ENCODE results near the gene RAB43. TPM values are rescaled to one million over a fixed set of nuclear protein-coding genes. Genes with fewer than 3 reads are reported as not detected.
"Not testable (repeated sequence)": the region's sequence is repeated elsewhere in the genome, so short reads cannot be mapped to it uniquely, and the experiment has no call there.

RAB43 gene
- total RNA-seq, 1 donor from 2014 or later: 23.8 TPM

GRCh38 chr3:129077222-129077621, 44.4 kb downstream of the RAB43 start:
- Mint-ChIP-seq H3K27me3 (no peaks in the 10 kb centered on the region), H3K4me3 (ENCODE audit: low read depth) (no peak overlapping the region), H3K4me1 (ENCODE audit: low read depth) (no peaks in the 10 kb centered on the region), H3K27ac (no peak overlapping the region), H3K36me3 (ENCODE audit: insufficient read depth) (no peaks in the 10 kb centered on the region), H3K9me3 (ENCODE audit: low read depth) (no peaks in the 10 kb centered on the region)
- no peak for DNase-seq (ENCODE audit: low spot score, unreplicated experiment)
- TF ChIP-seq, protein P1, sequence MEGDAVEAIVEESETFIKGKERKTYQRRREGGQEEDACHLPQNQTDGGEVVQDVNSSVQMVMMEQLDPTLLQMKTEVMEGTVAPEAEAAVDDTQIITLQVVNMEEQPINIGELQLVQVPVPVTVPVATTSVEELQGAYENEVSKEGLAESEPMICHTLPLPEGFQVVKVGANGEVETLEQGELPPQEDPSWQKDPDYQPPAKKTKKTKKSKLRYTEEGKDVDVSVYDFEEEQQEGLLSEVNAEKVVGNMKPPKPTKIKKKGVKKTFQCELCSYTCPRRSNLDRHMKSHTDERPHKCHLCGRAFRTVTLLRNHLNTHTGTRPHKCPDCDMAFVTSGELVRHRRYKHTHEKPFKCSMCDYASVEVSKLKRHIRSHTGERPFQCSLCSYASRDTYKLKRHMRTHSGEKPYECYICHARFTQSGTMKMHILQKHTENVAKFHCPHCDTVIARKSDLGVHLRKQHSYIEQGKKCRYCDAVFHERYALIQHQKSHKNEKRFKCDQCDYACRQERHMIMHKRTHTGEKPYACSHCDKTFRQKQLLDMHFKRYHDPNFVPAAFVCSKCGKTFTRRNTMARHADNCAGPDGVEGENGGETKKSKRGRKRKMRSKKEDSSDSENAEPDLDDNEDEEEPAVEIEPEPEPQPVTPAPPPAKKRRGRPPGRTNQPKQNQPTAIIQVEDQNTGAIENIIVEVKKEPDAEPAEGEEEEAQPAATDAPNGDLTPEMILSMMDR (IDR thresholded peaks at IDR 0.05; ENCODE audit: unreplicated experiment): no peak

- TF ChIP-seq, protein P1 (IDR thresholded peaks at IDR 0.05; ENCODE audit: unreplicated experiment): no peak
- H3K27me3 Mint-ChIP-seq: peaks cover 3% of the 10 kb centered on the region
- DNase-seq (ENCODE audit: low spot score, unreplicated experiment): no peak
- peaks cover 4% of the 10 kb centered on the region for H3K9me3 Mint-ChIP-seq (ENCODE audit: low read depth)
- no peak overlapping the region for H3K27ac Mint-ChIP-seq
- H3K36me3 Mint-ChIP-seq (ENCODE audit: insufficient read depth): no peaks in the 10 kb centered on the region
- no peak overlapping the region for H3K4me3 Mint-ChIP-seq (ENCODE audit: low read depth)
- H3K4me1 Mint-ChIP-seq (ENCODE audit: low read depth): peaks cover 3% of the 10 kb centered on the region
Observed at GRCh38 chr3:129070086-129070885, 51.3 kb downstream of the RAB43 start.

- H3K36me3 Mint-ChIP-seq (ENCODE audit: insufficient read depth); H3K27ac Mint-ChIP-seq; H3K4me3 Mint-ChIP-seq (ENCODE audit: low read depth); H3K9me3 Mint-ChIP-seq (ENCODE audit: low read depth); H3K27me3 Mint-ChIP-seq; DNase-seq (ENCODE audit: low spot score, unreplicated experiment); H3K4me1 Mint-ChIP-seq (ENCODE audit: low read depth): not testable (repeated sequence)
Observed at GRCh38 chr3:129069313-129070085, 52.1 kb downstream of the RAB43 start.

- H3K9me3 Mint-ChIP-seq (ENCODE audit: low read depth): peaks cover 4% of the 10 kb centered on the region
- TF ChIP-seq, protein P1 (IDR thresholded peaks at IDR 0.05; ENCODE audit: unreplicated experiment): no peak
- H3K27ac Mint-ChIP-seq: no peak overlapping the region
- H3K27me3 Mint-ChIP-seq: peaks cover 6% of the 10 kb centered on the region
- peaks cover 3% of the 10 kb centered on the region for H3K4me1 Mint-ChIP-seq (ENCODE audit: low read depth)
- no peaks in the 10 kb centered on the region for H3K36me3 Mint-ChIP-seq (ENCODE audit: insufficient read depth)
- no peak for DNase-seq (ENCODE audit: low spot score, unreplicated experiment)
- no peak overlapping the region for H3K4me3 Mint-ChIP-seq (ENCODE audit: low read depth)
Observed at GRCh38 chr3:129068291-129068886, 53.2 kb downstream of the RAB43 start.

DNA sequence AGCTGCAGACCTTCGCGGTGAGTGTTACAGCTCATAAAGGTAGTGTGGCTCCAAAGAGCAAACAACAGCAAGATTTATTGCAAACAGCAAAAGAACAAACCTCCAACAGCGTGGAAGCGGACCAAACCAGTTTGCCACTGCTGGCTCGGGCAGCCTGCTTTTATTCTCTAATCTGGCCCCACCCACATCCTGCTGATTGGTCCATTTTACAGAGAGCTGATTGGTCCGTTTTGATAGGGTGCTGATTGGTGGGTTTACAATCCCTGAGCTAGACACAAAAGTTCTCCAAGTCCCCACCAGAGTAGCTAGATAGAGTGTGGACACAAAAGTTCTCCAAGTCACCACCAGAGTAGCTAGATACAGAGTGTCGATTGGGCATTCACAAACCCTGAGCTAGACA, 53.9 kb downstream of the RAB43 start:
- H3K9me3 Mint-ChIP-seq (ENCODE audit: low read depth); H3K27me3 Mint-ChIP-seq; H3K36me3 Mint-ChIP-seq (ENCODE audit: insufficient read depth); H3K4me3 Mint-ChIP-seq (ENCODE audit: low read depth); H3K27ac Mint-ChIP-seq; H3K4me1 Mint-ChIP-seq (ENCODE audit: low read depth); DNase-seq (ENCODE audit: low spot score, unreplicated experiment): not testable (repeated sequence)

DNA sequence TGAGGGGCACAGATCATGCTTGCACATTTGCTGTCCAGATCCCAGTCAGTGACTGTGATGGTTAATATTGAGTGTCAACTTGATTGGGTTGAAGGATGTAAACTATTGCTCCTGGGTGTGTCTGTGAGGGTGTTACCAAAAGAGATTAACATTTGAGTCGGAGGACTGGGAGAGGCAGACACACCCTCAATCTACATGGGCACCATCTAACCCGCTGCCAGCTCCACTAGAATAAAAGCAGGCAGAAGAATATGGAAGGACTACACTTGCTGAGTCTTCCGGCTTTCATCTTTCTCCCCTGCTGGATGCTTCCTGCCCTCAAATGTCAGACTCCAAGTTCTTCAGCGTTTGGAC, 55.9 kb downstream of the RAB43 start:
- Mint-ChIP-seq H3K4me3 (ENCODE audit: low read depth) (no peak overlapping the region), H3K27ac (no peak overlapping the region), H3K9me3 (ENCODE audit: low read depth) (peaks cover 4% of the 10 kb centered on the region), H3K4me1 (ENCODE audit: low read depth) (peaks cover 4% of the 10 kb centered on the region), H3K27me3 (peaks cover 6% of the 10 kb centered on the region), H3K36me3 (ENCODE audit: insufficient read depth) (no peaks in the 10 kb centered on the region)
- no peak for DNase-seq (ENCODE audit: low spot score, unreplicated experiment)
- TF ChIP-seq, protein P1 (IDR thresholded peaks at IDR 0.05; ENCODE audit: unreplicated experiment): no peak

All from progenitor cell of endocrine pancreas (in vitro differentiated cells).